ENCODE measurements around the gene ZBTB16.

The ZBTB16 gene

DNA sequence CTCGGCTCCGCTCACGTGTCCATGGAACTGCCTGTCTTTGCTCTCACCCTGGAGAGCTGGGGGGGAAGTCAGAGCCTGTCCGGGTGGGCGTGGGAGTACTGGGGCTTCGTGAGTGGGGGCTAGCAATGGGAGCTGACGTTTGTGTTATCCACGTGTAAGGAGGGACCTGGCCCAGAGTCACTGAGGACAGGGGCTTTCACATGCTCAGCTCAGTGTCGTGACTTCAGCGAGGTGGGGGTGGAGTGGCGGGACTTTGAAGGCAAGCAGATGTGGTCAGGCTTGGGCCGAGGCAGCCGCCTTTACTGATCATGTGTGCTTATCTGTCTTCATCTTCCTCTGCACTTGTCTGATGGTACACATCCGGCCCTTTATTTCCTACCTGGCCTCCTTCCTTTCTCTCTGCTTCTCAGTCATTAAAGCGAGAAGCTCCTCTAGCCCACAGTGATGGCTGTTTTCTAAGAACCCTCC lies 123.6 kb downstream of the ZBTB16 start:
- DNase-seq (ENCODE audit: extremely low read depth, insufficient read length): no peak
- Histone ChIP-seq H3K4me3 (replicated peaks; ENCODE audit: low read depth, low read length) (no peak overlapping the region), H3K36me3 (ENCODE audit: control insufficient read depth, insufficient read depth, low read length) (no peaks in the 10 kb centered on the region), H3K27me3 (replicated peaks; ENCODE audit: control insufficient read depth, insufficient read depth, low read length) (peaks cover 4% of the 10 kb centered on the region)
- TF ChIP-seq, protein P1, sequence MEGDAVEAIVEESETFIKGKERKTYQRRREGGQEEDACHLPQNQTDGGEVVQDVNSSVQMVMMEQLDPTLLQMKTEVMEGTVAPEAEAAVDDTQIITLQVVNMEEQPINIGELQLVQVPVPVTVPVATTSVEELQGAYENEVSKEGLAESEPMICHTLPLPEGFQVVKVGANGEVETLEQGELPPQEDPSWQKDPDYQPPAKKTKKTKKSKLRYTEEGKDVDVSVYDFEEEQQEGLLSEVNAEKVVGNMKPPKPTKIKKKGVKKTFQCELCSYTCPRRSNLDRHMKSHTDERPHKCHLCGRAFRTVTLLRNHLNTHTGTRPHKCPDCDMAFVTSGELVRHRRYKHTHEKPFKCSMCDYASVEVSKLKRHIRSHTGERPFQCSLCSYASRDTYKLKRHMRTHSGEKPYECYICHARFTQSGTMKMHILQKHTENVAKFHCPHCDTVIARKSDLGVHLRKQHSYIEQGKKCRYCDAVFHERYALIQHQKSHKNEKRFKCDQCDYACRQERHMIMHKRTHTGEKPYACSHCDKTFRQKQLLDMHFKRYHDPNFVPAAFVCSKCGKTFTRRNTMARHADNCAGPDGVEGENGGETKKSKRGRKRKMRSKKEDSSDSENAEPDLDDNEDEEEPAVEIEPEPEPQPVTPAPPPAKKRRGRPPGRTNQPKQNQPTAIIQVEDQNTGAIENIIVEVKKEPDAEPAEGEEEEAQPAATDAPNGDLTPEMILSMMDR (IDR thresholded peaks at IDR 0.05; ENCODE audit: insufficient read depth, low read length, poor library complexity, severe bottlenecking): no peak

DNA sequence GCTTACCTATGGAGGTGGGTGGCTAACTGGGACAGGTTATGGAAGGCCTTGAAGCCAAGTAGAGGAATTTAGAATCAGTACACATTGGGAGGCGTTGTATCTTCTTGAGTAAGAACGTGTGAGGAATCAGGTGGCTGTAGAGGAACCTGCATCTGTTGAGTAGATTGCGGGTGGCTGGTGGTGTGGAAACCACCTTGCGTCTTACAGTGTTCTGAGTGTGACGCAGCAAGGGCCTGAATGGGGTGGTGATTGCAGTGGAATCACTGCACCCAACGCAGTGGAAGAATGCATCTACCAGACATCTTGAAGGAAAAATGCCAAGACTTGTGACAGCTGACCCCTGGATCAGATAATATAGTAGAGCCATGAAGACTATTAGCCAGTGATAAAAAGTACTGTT lies 125.9 kb downstream of the ZBTB16 start:
- TF ChIP-seq, protein P1 (IDR thresholded peaks at IDR 0.05; ENCODE audit: insufficient read depth, low read length, poor library complexity, severe bottlenecking): no peak
- Histone ChIP-seq H3K4me3 (replicated peaks; ENCODE audit: low read depth, low read length) (no peak overlapping the region), H3K27me3 (replicated peaks; ENCODE audit: control insufficient read depth, insufficient read depth, low read length) (peaks cover 4% of the 10 kb centered on the region), H3K36me3 (ENCODE audit: control insufficient read depth, insufficient read depth, low read length) (no peaks in the 10 kb centered on the region)
- no peak for DNase-seq (ENCODE audit: extremely low read depth, insufficient read length)

DNA sequence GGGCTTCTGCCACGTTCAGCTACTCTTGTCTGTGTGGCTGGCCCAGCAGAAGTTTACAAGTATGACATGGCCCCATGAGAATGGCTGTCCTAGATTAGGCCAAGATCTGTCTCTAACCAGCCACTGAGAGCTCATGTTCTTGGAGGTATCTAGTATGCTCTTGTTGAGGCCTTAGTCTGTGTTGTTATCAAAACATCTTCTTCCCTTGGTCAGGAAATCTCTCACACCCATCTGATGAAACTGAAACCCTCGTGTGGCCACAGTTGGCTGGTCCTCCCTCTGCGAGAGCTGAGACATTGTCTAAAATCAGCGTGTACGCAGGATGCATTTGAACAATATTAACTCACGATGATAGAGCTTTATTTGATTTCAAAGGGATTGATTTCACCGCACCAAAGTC lies 127.7 kb downstream of the ZBTB16 start:
- TF ChIP-seq, protein P1 (IDR thresholded peaks at IDR 0.05; ENCODE audit: insufficient read depth, low read length, poor library complexity, severe bottlenecking): no peak
- H3K4me3 ChIP-seq (replicated peaks; ENCODE audit: low read depth, low read length): no peak overlapping the region

DNA sequence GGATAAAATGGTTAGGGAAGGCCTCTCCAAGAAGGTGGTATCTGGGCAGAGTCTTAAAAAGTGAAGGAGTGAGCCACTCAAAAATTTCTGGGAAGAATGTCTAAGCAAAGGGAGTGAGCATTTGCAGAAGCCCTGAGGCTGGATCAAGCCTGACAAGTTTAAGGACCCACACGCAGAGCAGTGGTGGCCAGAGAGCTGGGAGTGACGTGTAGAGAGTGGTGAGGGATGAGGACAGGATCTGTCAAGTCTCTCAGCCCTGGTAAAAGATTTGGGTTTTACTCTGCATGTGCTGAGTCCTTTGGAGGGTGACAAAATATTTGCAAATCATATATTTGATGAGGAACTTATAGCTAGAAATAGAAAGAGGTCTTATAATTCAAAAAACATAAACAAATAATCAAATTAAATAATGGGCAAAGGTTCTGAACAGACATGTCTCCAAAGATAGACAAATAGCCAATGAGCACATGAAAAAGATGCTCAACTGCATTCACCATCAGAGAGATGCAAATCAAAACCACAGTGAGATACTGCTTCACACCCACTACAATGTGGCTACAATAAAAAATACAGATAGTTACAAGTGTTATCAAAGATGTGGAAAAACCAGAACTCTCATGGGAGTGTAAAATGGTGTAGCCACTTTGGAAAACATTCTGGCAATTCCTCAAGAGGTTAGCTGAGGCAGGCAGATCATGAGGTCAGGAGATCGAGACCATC lies 129.5 kb downstream of the ZBTB16 start:
- no peak for DNase-seq (ENCODE audit: extremely low read depth, insufficient read length)
- Histone ChIP-seq H3K36me3 (ENCODE audit: control insufficient read depth, insufficient read depth, low read length) (no peaks in the 10 kb centered on the region), H3K4me3 (replicated peaks; ENCODE audit: low read depth, low read length) (no peak overlapping the region), H3K27me3 (replicated peaks; ENCODE audit: control insufficient read depth, insufficient read depth, low read length) (no peaks in the 10 kb centered on the region; the same call in 1 of the 2 replicates)
- TF ChIP-seq, protein P1 (IDR thresholded peaks at IDR 0.05; ENCODE audit: insufficient read depth, low read length, poor library complexity, severe bottlenecking): no peak

More for the DNA sequence above, 127.7 kb downstream of the ZBTB16 start:
- no peaks in the 10 kb centered on the region; the same call in 1 of the 2 replicates for H3K27me3 ChIP-seq (replicated peaks; ENCODE audit: control insufficient read depth, insufficient read depth, low read length)
- H3K36me3 ChIP-seq (ENCODE audit: control insufficient read depth, insufficient read depth, low read length): no peaks in the 10 kb centered on the region
- no peak for DNase-seq (ENCODE audit: extremely low read depth, insufficient read length)

DNA sequence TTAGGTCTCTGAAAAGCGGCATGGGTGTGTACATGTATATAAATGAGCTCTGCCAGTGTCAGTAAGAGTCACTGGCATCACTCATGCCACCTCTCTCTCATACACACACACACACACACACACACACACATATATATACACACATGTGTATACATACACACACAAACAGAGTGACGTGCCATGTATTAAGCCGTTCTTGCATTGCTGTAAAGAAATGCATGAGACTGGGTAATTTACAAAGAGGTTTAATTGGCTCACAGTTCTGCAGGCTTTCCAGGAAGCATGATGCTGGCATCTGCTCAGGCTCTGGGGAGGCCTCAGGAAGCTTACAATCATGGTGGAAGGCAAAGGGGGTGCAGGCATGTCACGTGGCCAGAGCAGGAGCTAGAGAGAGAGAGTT lies 131.1 kb downstream of the ZBTB16 start:
- TF ChIP-seq, protein P1 (IDR thresholded peaks at IDR 0.05; ENCODE audit: insufficient read depth, low read length, poor library complexity, severe bottlenecking): no peak
- no peaks in the 10 kb centered on the region for H3K36me3 ChIP-seq (ENCODE audit: control insufficient read depth, insufficient read depth, low read length)
- H3K4me3 ChIP-seq (replicated peaks; ENCODE audit: low read depth, low read length): no peak overlapping the region
- H3K27me3 ChIP-seq (replicated peaks; ENCODE audit: control insufficient read depth, insufficient read depth, low read length): no peaks in the 10 kb centered on the region
- no peak for DNase-seq (ENCODE audit: extremely low read depth, insufficient read length)
